HEK293 (cell line): ENCODE measurements around the gene FOXF1.

ENCODE experiments used
- CTCF ChIA-PET: fragments of 350-600 bp; formaldehyde crosslinking; extraction: SDS; loops from one replicate; lab custom pipeline; 2021; ENCODE audit warnings: antibody characterized with exemption; lab: Yijun Ruan, JAX
- POLR2A ChIA-PET: fragments of 300-600 bp; formaldehyde crosslinking; extraction: SDS; loops from one replicate; lab custom pipeline; 2020; ENCODE audit warnings: antibody characterized with exemption, inconsistent platforms; lab: Yijun Ruan, JAX
- H3K27ac ChIP-seq: fragments of 200-500 bp; sonication (Bioruptor generic); 2 replicates; pipeline ENCODE4 v1.5.1; 2014; ENCODE audit warnings: low read depth, low read length, control low read depth, inconsistent platforms; ENCODE audit errors: extremely low read depth
- H3K36me3 ChIP-seq, 2 experiments: fragments of 200-500 bp in 1 of 2; sonication (Bioruptor generic) in 1 of 2; 1 replicate in 1 of 2; 2 replicates in 1 of 2; pipeline ENCODE4 v1.5.1; 2014 to 2017; ENCODE audit warnings: inconsistent platforms in 2 of 2, low read length in 2 of 2; ENCODE audit not compliant: control insufficient read depth in 2 of 2, insufficient read depth in 1 of 2
- H3K4me1 ChIP-seq: fragments of 200-500 bp; sonication (Bioruptor generic); 2 replicates; pipeline ENCODE4 v1.5.1; 2014; ENCODE audit warnings: mild to moderate bottlenecking, low read length, inconsistent platforms; ENCODE audit not compliant: control insufficient read depth, insufficient read depth
- H3K4me3 ChIP-seq: 2 replicates; pipeline ENCODE4 v1.5.1; 2011; ENCODE audit warnings: low read depth, mild to moderate bottlenecking, control low read depth, low read length, moderate library complexity
- H3K9me3 ChIP-seq: fragments of 200-500 bp; sonication (Bioruptor generic); 2 replicates; pipeline ENCODE4 v1.5.1; 2014; ENCODE audit warnings: low read depth, low read length, inconsistent platforms; ENCODE audit not compliant: control insufficient read depth, insufficient read depth
- KLF1 ChIP-seq: fragments of 450-650 bp; formaldehyde crosslinking; IDR thresholded peaks from 2 replicates; pipeline ENCODE4 v1.5.1; 2016; ENCODE audit warnings: missing biosample characterization, missing genetic modification characterization
- KLF16 ChIP-seq: fragments of 450-650 bp; formaldehyde crosslinking; IDR thresholded peaks from 2 replicates; pipeline ENCODE4 v1.5.1; 2017; ENCODE audit warnings: missing biosample characterization, missing genetic modification characterization
- MZF1 ChIP-seq: fragments of 450-650 bp; formaldehyde crosslinking; IDR thresholded peaks from 2 replicates; pipeline ENCODE4 v1.5.1; 2017; ENCODE audit warnings: missing biosample characterization, missing genetic modification characterization, borderline replicate concordance
- PATZ1 ChIP-seq: fragments of 450-650 bp; formaldehyde crosslinking; IDR thresholded peaks from 2 replicates; pipeline ENCODE4 v1.5.1; 2016; ENCODE audit warnings: missing biosample characterization, missing genetic modification characterization
- PRDM10 ChIP-seq: fragments of 450-650 bp; formaldehyde crosslinking; IDR thresholded peaks from 2 replicates; pipeline ENCODE4 v1.5.1; 2016; ENCODE audit warnings: missing biosample characterization, missing genetic modification characterization
- PRDM6 ChIP-seq: fragments of 450-650 bp; formaldehyde crosslinking; IDR thresholded peaks from 2 replicates; pipeline ENCODE4 v1.5.1; 2017; ENCODE audit warnings: missing biosample characterization, missing genetic modification characterization
- ZBTB44 ChIP-seq: fragments of 450-650 bp; IDR thresholded peaks from 2 replicates; pipeline ENCODE4 v1.5.1; 2018; ENCODE audit warnings: missing biosample characterization, mild to moderate bottlenecking, missing genetic modification characterization
- ZFP3 ChIP-seq: fragments of 450-650 bp; formaldehyde crosslinking; IDR thresholded peaks from 2 replicates; pipeline ENCODE4 v1.5.1; 2016; ENCODE audit warnings: low read depth, missing biosample characterization, missing genetic modification characterization
- ZNF140 ChIP-seq: fragments of 450-650 bp; formaldehyde crosslinking; IDR thresholded peaks from 2 replicates; pipeline ENCODE4 v1.5.1; 2016; ENCODE audit warnings: missing biosample characterization, missing genetic modification characterization
- ZNF202 ChIP-seq: fragments of 450-650 bp; formaldehyde crosslinking; IDR thresholded peaks from 2 replicates; pipeline ENCODE4 v1.5.1; 2016; ENCODE audit warnings: missing biosample characterization, missing genetic modification characterization, borderline replicate concordance
- ZNF214 ChIP-seq: fragments of 450-650 bp; formaldehyde crosslinking; IDR thresholded peaks from 2 replicates; pipeline ENCODE4 v1.5.1; 2017; ENCODE audit warnings: missing biosample characterization, mild to moderate bottlenecking, missing genetic modification characterization, borderline replicate concordance
- ZNF529 ChIP-seq: fragments of 450-650 bp; formaldehyde crosslinking; IDR thresholded peaks from 2 replicates; pipeline ENCODE4 v1.5.1; 2017; ENCODE audit warnings: missing genetic modification characterization, missing biosample characterization; ENCODE audit not compliant: insufficient replicate concordance
- ZNF571 ChIP-seq: fragments of 450-650 bp; formaldehyde crosslinking; IDR thresholded peaks from 2 replicates; pipeline ENCODE4 v1.5.0; 2017; ENCODE audit warnings: missing biosample characterization, missing genetic modification characterization
- ZNF610 ChIP-seq: fragments of 450-650 bp; formaldehyde crosslinking; IDR thresholded peaks from 2 replicates; pipeline ENCODE4 v1.5.1; 2016; ENCODE audit warnings: missing biosample characterization, missing genetic modification characterization, borderline replicate concordance
- ZNF626 ChIP-seq: fragments of 450-650 bp; sonication (Bioruptor Pico); formaldehyde crosslinking; IDR thresholded peaks from 2 replicates; pipeline ENCODE4 v1.5.1; 2018; ENCODE audit warnings: missing biosample characterization, missing genetic modification characterization, inconsistent platforms
- ZNF645 ChIP-seq: fragments of 450-650 bp; formaldehyde crosslinking; IDR thresholded peaks from 2 replicates; pipeline ENCODE4; 2016; ENCODE audit warnings: missing biosample characterization, missing genetic modification characterization
- ZNF692 ChIP-seq: fragments of 450-650 bp; formaldehyde crosslinking; IDR thresholded peaks from 2 replicates; pipeline ENCODE4 v1.5.1; 2016; ENCODE audit warnings: missing biosample characterization, missing genetic modification characterization
- ZNF747 ChIP-seq: fragments of 450-650 bp; formaldehyde crosslinking; IDR thresholded peaks from 2 replicates; pipeline ENCODE4 v1.5.1; 2016; ENCODE audit warnings: missing biosample characterization, missing genetic modification characterization

The FOXF1 gene

GRCh38 chr16:86523166-86523740 is 12.9 kb downstream of the FOXF1 start (continued):
- TF ChIP-seq ZBTB44 (tag by site-specific recombination) (no peak), PRDM10 (tag by site-specific recombination) (no peak), ZNF747 (tag by site-specific recombination) (no peak), KLF16 (tag by site-specific recombination) (no peak)

- H3K27ac ChIP-seq, result no peak overlapping the region
- TF ChIP-seq PATZ1 (no peak), ZNF645 (tag by site-specific recombination) (no peak), PRDM6 (no peak), KLF1 (tag by site-specific recombination) (no peak), ZNF140 (tag by site-specific recombination) (no peak), ZFP3 (tag by site-specific recombination) (no peak)
- ChIA-PET CTCF (no interaction called here), POLR2A (no interaction called here)
- H3K4me1 ChIP-seq, result no peaks in the 10 kb centered on the region
- no peaks in the 10 kb centered on the region for H3K9me3 ChIP-seq
- no peaks in the 10 kb centered on the region for H3K36me3 ChIP-seq
- no peak overlapping the region for H3K4me3 ChIP-seq
Measured at GRCh38 chr16:86524029-86524428, 13.7 kb downstream of the FOXF1 start.

- ChIA-PET POLR2A (no interaction called here), CTCF (interaction anchor here (0.6 to 1.9 kb wide), 3 partner anchors 8 to 503 kb away, joined by 3 to 5 read pairs (median 4); no protein-coding TSS in a partner anchor)
- H3K9me3 ChIP-seq, result no peaks in the 10 kb centered on the region
- no peaks in the 10 kb centered on the region for H3K36me3 ChIP-seq
- no peaks in the 10 kb centered on the region for H3K4me1 ChIP-seq
- no peak overlapping the region for H3K4me3 ChIP-seq
- H3K27ac ChIP-seq, result no peak overlapping the region
- TF ChIP-seq ZNF645 (tag by site-specific recombination), result no peak
- no peak for TF ChIP-seq ZNF529
- no peak for TF ChIP-seq ZNF626 (tag by site-specific recombination)
- TF ChIP-seq ZNF214 (tag by site-specific recombination), result no peak
- TF ChIP-seq ZNF692, result no peak
- no peak for TF ChIP-seq ZNF571 (tag by site-specific recombination)
- TF ChIP-seq ZNF202, result no peak
- no peak for TF ChIP-seq MZF1
- no peak for TF ChIP-seq ZNF610 (tag by site-specific recombination)
Measured at GRCh38 chr16:86525696-86526095, 15.4 kb downstream of the FOXF1 start.
